ENCODE data around the gene CDS1. TPM values are rescaled to one million over a fixed set of nuclear protein-coding genes. Genes with fewer than 3 reads are reported as not detected.

CDS1 gene
- total and polyA plus RNA-seq, 2 donors from 2014 or later: 13.5 to 18.8 TPM

GRCh38 chr4:84579403-84579776, 3.5 kb upstream of the CDS1 start:
- Histone ChIP-seq H3K36me3 (ENCODE audit: control insufficient read depth in 2 of 3, insufficient read depth in 3 of 3, low read length in 3 of 3) (no peaks in the 10 kb centered on the region), H3K4me3 (ENCODE audit: low read length in 3 of 3) (no peak overlapping the region), H3K27ac (ENCODE audit: low read depth in 2 of 2, low read length in 2 of 2) (no peak overlapping the region), H3K9me3 (ENCODE audit: control insufficient read depth in 2 of 3, insufficient read depth in 1 of 3, low read length in 3 of 3) (no peaks in the 10 kb centered on the region), H3K27me3 (ENCODE audit: control insufficient read depth, insufficient read depth, low read length) (peaks cover 6% of the 10 kb centered on the region), H3K9ac (ENCODE audit: low read length in 3 of 3) (peak overlapping the region in 1 of 3 donors; percentile 42), H3K4me1 (ENCODE audit: control insufficient read depth in 2 of 3, insufficient read depth in 2 of 3, low read depth in 1 of 3, low read length in 3 of 3) (peaks cover 0 to 7% (median 6%) of the 10 kb centered on the region in 3 donors)
- TF ChIP-seq, protein P1, sequence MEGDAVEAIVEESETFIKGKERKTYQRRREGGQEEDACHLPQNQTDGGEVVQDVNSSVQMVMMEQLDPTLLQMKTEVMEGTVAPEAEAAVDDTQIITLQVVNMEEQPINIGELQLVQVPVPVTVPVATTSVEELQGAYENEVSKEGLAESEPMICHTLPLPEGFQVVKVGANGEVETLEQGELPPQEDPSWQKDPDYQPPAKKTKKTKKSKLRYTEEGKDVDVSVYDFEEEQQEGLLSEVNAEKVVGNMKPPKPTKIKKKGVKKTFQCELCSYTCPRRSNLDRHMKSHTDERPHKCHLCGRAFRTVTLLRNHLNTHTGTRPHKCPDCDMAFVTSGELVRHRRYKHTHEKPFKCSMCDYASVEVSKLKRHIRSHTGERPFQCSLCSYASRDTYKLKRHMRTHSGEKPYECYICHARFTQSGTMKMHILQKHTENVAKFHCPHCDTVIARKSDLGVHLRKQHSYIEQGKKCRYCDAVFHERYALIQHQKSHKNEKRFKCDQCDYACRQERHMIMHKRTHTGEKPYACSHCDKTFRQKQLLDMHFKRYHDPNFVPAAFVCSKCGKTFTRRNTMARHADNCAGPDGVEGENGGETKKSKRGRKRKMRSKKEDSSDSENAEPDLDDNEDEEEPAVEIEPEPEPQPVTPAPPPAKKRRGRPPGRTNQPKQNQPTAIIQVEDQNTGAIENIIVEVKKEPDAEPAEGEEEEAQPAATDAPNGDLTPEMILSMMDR (IDR thresholded peaks at IDR 0.05; ENCODE audit: borderline replicate concordance, extremely low read depth, insufficient read depth): no peak
- FAIRE-seq: no peak
- intact Hi-C loops (cut with DNase I): no loop called here
- DNase-seq: peak in 4 of 5 donors; percentile 80 to 95 (median 92)

GRCh38 chr4:84582302-84582987, 482 bp upstream of the CDS1 start:
- Histone ChIP-seq H3K9me3 (ENCODE audit: control insufficient read depth in 2 of 3, insufficient read depth in 1 of 3, low read length in 3 of 3) (no peaks in the 10 kb centered on the region), H3K4me3 (ENCODE audit: low read length in 3 of 3) (peak overlapping the region; percentile 56 to 75 (median 56)), H3K27ac (ENCODE audit: low read depth in 2 of 2, low read length in 2 of 2) (peak overlapping the region; percentile 69 to 90), H3K4me1 (ENCODE audit: control insufficient read depth in 2 of 3, insufficient read depth in 2 of 3, low read depth in 1 of 3, low read length in 3 of 3) (peaks cover 0 to 11% (median 10%) of the 10 kb centered on the region in 3 donors), H3K9ac (ENCODE audit: low read length in 3 of 3) (peak overlapping the region; percentile 37 to 59 (median 43)), H3K27me3 (ENCODE audit: control insufficient read depth, insufficient read depth, low read length) (peaks cover 6% of the 10 kb centered on the region), H3K36me3 (ENCODE audit: control insufficient read depth in 2 of 3, insufficient read depth in 3 of 3, low read length in 3 of 3) (no peaks in the 10 kb centered on the region)
- intact Hi-C loops (cut with DNase I): no loop called here
- FAIRE-seq (no peak), DNase-seq (peak; percentile 97 to 99 (median 97))
- TF ChIP-seq, protein P1 (IDR thresholded peaks at IDR 0.05; ENCODE audit: borderline replicate concordance, extremely low read depth, insufficient read depth): no peak

DNA sequence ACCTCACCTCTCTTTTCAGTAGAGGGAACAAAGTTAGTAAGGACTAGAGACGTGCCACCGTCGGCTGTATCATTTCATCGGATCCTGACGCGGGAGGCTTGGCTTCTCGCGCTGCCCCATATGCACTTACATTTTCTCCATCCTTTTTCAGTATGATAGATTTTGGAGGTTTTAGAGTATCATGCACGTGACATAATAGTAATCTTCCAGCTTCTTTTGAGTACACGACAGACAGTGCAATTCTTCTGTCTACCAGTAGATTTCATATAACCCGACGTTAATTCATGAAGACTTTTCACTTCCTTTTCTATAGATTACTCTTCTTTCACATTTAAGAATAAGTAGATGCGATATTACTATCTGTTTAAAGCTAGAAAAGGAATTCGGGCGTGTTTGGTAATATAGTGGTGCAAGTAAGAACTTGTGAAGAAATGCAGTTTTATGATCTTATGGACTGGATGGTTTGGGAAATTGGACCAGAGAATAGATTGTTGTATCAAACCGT, 1.0 kb downstream of the CDS1 start:
- Histone ChIP-seq H3K27me3 (ENCODE audit: control insufficient read depth, insufficient read depth, low read length) (peaks cover 6% of the 10 kb centered on the region), H3K36me3 (ENCODE audit: control insufficient read depth in 2 of 3, insufficient read depth in 3 of 3, low read length in 3 of 3) (no peaks in the 10 kb centered on the region), H3K9ac (ENCODE audit: low read length in 3 of 3) (peak overlapping the region; percentile 50 to 68 (median 63)), H3K27ac (ENCODE audit: low read depth in 2 of 2, low read length in 2 of 2) (peak overlapping the region; percentile 69 to 90), H3K4me1 (ENCODE audit: control insufficient read depth in 2 of 3, insufficient read depth in 2 of 3, low read depth in 1 of 3, low read length in 3 of 3) (peaks cover 0 to 11% (median 10%) of the 10 kb centered on the region in 3 donors), H3K9me3 (ENCODE audit: control insufficient read depth in 2 of 3, insufficient read depth in 1 of 3, low read length in 3 of 3) (no peaks in the 10 kb centered on the region), H3K4me3 (ENCODE audit: low read length in 3 of 3) (peak overlapping the region; percentile 75 to 82 (median 75))
- intact Hi-C loops (cut with DNase I): no loop called here
- FAIRE-seq (no peak), DNase-seq (no peak)
- TF ChIP-seq, protein P1 (IDR thresholded peaks at IDR 0.05; ENCODE audit: borderline replicate concordance, extremely low read depth, insufficient read depth): no peak
